Suprapubic skin (tissue), 3 donors: ENCODE measurements around the gene PKP1.

Source experiments
- CTCF ChIP-seq, 2 donors: fragments of 200-600 bp in 1 of 2; fragments of 450-650 bp in 1 of 2; sonication (generic) in 1 of 2; IDR thresholded peaks; one replicate each; pipeline ENCODE4 v1.5.1; 2016 to 2019; ENCODE audit warnings: antibody characterized with exemption in 2 of 2, mild to moderate bottlenecking in 1 of 2, moderate library complexity in 1 of 2
- EP300 ChIP-seq: sonication (generic); formaldehyde crosslinking; IDR thresholded peaks from one replicate; pipeline ENCODE4 v1.6.1; 2017; ENCODE audit warnings: antibody characterized with exemption
- POLR2A ChIP-seq, 2 donors: fragments of 450-650 bp; IDR thresholded peaks; one replicate each; pipeline ENCODE4 v1.6.1; 2017; ENCODE audit warnings: antibody characterized with exemption in 2 of 2, mild to moderate bottlenecking in 2 of 2, moderate library complexity in 2 of 2

GRCh38 chr1:201272799-201273198 is 10.5 kb upstream of the PKP1 start:
- no peak for TF ChIP-seq CTCF (IDR thresholded peaks at IDR 0.05)
- no peak for TF ChIP-seq POLR2A (IDR thresholded peaks at IDR 0.05)
- TF ChIP-seq EP300: no peak
